GM10266 (cell line): ENCODE measurements around the gene MLLT10.
"Not testable (repeated sequence)": the region's sequence is repeated elsewhere in the genome, so short reads cannot be mapped to it uniquely, and the experiment has no call there.

Source experiments
- DNase-seq: peaks from one replicate; pipeline ENCODE4 v3.0.0; 2012; ENCODE audit errors: extremely low spot score
- TF ChIP-seq, protein P1 (sequence below): IDR thresholded peaks from 2 replicates; pipeline ENCODE4 v1.5.1; 2012; ENCODE audit warnings: mild to moderate bottlenecking, low read depth; ENCODE audit not compliant: control insufficient read depth, insufficient read depth; ENCODE audit errors: missing control alignments

Gene MLLT10

DNA sequence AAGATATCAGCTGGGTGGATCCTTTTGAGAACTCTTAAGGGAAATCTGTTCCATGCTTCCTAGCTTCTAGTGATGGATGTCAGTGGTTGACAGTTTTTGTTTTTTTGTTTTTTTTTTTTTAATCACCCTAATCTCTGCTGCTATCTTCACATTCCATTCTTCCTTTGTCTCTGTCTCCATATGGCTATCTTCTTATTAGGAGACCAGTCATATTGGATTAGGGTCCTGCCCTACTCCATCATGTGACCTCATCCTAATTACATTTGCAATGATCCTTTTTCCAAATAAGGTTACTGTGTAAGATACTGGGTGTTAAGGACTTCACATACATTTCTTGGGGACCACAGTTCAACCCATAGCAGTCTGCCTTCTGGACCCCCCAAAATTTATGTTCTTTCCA, 69.7 kb downstream of the MLLT10 start:
- no peak for DNase-seq
- TF ChIP-seq, protein P1, sequence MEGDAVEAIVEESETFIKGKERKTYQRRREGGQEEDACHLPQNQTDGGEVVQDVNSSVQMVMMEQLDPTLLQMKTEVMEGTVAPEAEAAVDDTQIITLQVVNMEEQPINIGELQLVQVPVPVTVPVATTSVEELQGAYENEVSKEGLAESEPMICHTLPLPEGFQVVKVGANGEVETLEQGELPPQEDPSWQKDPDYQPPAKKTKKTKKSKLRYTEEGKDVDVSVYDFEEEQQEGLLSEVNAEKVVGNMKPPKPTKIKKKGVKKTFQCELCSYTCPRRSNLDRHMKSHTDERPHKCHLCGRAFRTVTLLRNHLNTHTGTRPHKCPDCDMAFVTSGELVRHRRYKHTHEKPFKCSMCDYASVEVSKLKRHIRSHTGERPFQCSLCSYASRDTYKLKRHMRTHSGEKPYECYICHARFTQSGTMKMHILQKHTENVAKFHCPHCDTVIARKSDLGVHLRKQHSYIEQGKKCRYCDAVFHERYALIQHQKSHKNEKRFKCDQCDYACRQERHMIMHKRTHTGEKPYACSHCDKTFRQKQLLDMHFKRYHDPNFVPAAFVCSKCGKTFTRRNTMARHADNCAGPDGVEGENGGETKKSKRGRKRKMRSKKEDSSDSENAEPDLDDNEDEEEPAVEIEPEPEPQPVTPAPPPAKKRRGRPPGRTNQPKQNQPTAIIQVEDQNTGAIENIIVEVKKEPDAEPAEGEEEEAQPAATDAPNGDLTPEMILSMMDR, result no peak

DNA sequence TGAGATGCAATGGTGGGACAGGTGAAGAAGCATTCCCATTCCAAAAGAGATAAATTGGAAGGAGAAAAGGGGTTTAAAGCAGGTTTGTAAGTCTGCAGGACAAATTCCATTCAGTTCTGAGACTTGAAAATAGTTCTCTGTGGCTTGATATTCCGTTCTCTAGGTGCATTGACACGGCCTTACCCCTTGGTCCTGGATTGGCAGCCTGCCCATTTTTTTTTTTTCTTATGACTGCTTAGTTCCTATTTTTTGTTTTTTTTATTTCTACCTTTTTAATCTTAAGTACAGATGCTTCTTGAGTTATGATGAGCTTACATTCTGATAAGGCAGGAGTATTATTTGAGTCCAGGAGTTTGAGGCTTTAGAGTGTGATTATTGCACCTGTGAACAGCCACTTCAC, 70.6 kb downstream of the MLLT10 start:
- TF ChIP-seq, protein P1, result no peak
- no peak for DNase-seq

DNA sequence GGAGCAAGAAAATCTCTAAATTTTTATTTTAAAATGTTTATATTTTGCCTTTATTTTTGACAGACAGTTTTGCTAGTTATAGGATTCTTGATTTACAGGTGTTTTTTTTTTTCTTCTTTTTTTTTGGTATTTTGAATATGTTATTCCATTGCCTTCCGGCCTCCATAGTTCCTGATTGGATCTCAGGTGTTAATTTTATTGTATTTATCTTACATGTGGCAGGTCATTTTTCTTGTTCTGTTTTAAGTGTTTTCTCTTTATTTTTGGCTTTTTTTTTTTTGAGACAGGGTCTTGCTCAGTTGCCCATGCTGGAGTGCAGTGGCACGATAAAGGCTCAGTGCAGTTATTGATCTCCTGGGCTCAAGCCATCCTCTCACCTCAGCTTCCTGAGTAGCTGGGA, 73.9 kb downstream of the MLLT10 start:
- DNase-seq, result no peak
- TF ChIP-seq, protein P1, result no peak

DNA sequence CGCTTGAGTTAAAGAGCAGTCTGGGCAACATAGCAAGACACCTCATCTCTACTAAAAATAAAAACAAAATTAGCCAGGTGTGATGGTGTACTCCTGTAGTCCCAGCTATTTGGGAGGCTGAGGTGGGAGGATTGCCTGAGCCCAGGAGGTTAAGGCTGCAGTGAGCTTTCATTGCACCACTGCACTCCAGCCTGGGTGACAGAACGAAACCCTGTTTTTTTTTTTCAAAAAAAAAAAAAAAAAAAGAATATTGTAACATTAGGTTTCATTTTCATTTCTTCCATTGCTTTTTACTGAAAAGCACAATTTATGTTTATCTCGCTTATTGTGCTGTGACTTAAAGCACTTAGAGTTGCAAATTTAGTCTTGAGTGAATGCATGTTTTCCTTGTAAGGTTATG, 80.0 kb downstream of the MLLT10 start:
- TF ChIP-seq, protein P1, result no peak
- DNase-seq, result no peak

DNA sequence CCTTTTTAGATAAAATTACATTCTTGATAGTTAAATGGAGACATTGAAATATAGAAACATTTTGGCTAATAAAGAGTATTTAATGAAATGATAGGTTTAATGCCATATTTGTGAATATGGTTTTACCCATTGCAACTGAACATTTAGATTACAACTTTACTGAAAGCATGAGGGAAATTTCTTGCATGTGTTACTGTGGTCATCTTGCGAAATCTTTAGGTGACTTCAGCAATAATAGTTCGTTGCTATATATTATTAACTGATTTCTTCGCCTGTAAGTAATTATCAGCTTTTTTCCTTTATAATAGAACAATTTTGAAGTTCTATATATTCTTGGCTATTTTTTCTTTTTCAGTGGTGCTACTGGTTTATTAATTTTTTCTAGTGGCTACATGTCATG, 83.2 kb downstream of the MLLT10 start:
- TF ChIP-seq, protein P1, result no peak
- DNase-seq, result no peak

DNA sequence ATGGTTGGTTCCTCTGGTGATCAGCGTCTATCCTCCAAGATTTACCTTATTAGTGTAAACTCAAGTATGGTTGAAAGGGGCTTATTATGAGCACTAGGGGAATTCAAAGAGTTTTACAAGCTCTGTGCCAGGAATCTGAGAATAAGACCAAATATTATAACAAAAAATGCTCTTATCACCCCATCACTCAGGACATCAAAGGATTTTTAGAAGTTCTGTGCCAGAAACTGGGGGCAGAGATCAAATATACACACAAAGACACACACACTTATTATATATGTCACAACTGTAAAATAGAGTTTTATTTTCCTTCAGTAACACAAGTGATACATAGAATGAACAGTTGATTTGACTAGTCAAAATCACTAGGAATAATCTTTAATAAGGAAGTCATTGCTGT, 89.3 kb downstream of the MLLT10 start:
- DNase-seq, result no peak
- TF ChIP-seq, protein P1, result no peak

DNA sequence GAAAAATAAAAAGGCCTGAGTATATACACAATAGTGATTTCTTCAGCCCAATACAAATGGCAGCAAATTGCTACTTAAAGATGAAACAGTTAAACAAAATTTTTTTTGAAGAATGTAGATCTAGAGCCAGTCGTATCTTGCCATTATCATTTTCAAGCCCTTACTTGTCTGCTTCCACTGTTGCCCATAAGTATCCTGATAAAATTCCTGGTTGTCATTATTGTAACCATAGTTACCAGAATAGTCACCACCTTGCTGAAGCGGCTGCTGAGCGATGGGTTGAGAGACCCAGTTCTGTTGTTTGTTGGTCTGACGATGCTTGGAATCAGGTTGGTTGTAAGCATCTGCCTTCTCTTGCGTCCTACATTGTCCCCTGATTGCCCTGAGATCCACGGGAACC, 90.4 kb downstream of the MLLT10 start:
- DNase-seq, result not testable (repeated sequence)

DNA sequence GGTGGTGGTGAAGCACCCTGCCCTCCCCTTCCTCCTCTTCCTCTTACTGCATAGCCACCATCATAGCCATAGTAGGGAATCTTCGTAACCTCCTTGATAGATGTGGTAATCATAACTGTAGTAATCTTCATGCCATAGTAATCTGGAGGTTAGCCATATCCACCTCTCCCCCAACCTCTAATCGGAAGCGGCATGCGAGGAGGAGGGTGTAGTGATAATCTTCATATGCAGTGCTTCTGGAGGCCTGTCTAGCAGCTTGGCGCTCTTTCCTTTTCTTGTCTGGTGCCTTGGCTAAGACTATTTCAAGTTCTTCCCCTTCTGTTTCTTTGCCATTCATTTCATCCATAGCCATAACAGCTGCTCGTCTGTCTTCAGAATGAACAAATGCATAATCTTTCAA, 90.9 kb downstream of the MLLT10 start:
- DNase-seq, result no peak
- TF ChIP-seq, protein P1, result no peak
